GM18526 (cell line): Measurements from ENCODE around the gene ZNF362.

Experiments used
- POLR2A ChIP-seq: IDR thresholded peaks from 3 replicates; pipeline ENCODE4 v1.6.1; 2011; ENCODE audit not compliant: insufficient read length; ENCODE audit errors: extremely low read depth

ZNF362 gene

DNA sequence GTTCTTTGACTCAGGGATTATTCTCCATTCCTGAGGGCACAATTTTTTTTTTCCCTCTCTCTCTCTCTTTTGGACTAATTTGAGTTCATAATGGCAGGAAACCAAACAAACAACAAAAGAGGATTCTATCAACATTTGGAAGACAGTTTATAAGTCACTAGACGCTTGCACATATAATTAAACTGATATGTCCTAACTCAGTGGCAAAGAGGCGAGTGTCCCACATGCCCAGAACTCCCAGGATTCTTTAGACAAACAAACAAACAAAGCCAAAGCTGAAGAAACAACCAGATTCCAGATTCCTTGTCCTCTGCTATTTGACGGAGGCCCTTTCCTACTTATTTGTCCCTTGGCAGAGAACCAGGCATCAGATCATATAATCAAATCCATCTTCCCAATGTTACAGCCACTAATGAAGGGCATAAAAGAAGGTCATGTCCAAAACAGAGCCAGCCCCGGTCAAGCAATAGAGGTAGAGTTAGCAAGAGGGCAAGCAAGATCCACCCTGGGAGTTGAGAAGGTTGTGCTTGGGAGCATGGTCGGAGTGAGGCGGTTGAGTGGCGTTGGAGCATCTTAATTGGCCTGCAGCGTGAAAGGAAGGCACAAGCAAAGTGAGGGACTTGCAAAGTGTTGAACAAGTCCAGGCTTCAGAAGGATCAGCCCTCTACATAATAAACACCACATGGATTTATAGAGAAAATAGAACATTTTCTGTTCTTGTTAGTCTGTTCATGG lies 30.3 kb downstream of the ZNF362 start:
- TF ChIP-seq POLR2A, result no peak

GRCh38 chr1:33287317-33287716 lies 31.0 kb downstream of the ZNF362 start:
- TF ChIP-seq POLR2A, result no peak

DNA sequence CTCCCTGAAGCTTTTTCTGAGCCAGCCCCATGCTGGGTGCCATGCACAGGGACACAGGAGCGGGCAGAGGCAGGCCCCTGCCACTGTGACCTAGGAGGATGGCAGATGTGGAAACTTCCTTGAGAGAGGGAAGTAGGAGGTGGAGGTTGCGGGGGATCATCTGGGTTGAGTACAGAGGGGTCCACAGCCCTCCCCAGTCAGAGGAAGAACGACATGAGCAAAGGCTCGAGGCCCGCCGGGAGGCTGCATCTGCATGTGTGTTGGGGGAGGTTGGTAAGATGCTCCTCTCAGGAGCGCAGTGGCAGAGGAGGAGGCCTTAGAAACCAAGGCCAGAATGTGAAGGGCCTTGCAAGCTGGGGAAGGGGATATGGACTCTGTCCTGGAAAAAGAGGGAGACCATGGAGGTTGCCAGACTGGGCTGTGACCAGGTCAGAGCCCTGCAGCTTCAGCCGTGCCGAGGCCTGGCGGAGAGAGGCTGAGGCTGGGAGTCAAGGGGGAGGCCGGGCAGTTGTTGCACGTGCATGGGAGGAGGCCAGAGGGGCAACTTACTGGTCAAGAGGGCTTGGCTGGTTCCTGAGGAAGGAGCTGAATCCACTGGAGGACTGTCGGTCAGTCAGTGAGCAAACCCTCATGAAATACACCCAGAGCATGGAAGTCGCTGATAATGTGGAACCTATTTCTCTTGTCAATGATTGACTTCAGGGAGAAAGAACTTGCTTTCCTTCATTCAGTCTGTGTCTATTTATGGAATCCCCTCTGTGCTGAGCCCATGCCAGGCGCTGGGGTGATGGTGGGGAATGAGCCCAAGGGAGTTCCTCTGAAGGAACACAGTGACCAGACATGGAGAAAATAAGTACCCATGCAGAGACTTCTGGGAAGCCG lies 32.9 kb downstream of the ZNF362 start:
- TF ChIP-seq POLR2A, result no peak

- TF ChIP-seq POLR2A, result no peak
Measured at GRCh38 chr1:33289858-33290154, 33.5 kb downstream of the ZNF362 start.

DNA sequence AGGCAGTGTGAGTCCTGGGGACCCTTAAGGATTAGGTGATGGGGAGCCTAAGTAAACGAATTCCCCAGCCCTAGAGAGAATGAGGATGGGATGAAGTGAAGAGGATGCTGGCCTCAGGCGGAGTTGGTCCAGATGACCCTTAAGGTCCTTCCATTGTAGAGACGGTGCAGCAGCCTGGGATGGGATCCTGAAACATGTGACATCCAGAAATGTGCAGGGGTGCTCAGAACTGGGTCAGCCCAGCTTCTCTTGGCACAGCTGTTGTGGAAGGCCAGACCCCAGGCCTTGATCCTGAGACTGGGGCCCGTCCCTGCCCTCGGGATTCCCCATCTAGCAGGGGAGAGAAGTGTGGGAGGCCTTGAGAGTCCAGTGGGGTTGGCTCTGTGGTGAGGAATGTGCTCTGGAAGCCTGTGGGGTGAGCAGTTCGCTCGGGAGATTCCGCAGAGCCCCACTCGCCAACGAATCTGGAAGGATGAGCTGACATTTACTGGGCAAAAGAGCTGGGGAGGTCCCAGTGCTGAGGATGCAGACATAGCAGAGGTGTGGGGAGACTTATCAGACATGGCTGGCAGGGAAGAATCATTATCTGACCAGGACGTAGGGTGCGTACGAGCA lies 36.5 kb downstream of the ZNF362 start:
- TF ChIP-seq POLR2A, result no peak

- TF ChIP-seq POLR2A, result no peak
Measured at GRCh38 chr1:33294071-33295010, 38.0 kb downstream of the ZNF362 start.

GRCh38 chr1:33295023-33295422 lies 38.7 kb downstream of the ZNF362 start:
- TF ChIP-seq POLR2A, result no peak

- no peak for TF ChIP-seq POLR2A
Measured at GRCh38 chr1:33295450-33296081, 39.3 kb downstream of the ZNF362 start.

- no peak for TF ChIP-seq POLR2A
Measured at GRCh38 chr1:33296082-33296458, 39.8 kb downstream of the ZNF362 start.

DNA sequence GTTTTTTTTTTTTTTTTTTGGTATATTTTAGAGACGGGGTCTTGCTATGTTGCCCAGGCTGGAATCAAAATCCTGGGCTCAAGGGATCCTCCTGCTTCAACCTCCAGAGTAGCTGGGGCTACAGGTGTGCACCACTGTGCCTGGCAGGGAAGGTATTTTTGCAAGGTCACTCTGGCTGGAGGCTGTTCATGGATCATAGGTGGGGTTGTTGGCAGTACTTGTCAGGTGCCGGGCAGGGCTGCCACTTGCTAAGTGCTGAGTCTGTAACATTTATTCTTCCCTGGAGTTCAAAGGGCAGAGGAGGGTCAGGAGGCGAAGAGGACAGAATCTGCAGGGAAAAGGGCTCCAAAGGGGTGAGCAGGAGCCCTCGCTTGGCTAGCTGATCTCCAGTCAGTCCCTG lies 40.5 kb downstream of the ZNF362 start:
- TF ChIP-seq POLR2A, result no peak

DNA sequence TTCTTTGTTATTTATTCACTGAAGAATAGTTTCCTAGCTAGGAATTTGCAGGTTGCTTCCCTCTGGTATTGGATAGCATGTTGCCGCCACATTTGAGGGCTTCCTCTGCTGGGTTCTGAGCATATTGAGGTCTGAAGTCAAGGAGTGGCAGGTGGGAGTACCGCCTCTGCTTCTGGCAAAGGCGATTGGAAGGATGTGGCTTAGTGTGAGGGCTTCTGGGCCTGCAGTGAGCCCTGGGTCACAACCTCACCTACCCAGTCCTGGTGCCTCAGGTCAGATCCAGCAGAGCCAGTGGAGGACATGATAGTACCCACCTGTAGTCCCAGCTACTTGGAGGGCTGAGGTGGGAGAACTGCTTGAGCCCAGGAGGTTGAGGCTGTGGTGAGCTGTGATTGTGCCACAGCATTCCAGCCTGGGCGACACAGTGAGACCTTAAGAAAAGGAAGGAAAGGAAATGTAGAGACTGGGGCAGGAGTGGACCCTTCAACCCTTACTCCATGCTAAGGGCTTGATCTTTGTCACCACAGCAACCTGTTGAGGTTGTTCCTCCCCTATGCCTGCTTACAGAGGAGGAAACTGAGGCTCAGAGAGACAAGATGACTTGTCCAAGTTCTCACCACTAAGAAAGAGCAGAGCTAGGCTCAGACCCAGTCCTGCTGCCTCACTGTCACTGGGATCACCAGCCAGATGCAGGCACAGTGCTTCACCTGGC lies 41.8 kb downstream of the ZNF362 start:
- TF ChIP-seq POLR2A, result no peak

- TF ChIP-seq POLR2A, result no peak
Measured at GRCh38 chr1:33298623-33299277, 42.5 kb downstream of the ZNF362 start.

DNA sequence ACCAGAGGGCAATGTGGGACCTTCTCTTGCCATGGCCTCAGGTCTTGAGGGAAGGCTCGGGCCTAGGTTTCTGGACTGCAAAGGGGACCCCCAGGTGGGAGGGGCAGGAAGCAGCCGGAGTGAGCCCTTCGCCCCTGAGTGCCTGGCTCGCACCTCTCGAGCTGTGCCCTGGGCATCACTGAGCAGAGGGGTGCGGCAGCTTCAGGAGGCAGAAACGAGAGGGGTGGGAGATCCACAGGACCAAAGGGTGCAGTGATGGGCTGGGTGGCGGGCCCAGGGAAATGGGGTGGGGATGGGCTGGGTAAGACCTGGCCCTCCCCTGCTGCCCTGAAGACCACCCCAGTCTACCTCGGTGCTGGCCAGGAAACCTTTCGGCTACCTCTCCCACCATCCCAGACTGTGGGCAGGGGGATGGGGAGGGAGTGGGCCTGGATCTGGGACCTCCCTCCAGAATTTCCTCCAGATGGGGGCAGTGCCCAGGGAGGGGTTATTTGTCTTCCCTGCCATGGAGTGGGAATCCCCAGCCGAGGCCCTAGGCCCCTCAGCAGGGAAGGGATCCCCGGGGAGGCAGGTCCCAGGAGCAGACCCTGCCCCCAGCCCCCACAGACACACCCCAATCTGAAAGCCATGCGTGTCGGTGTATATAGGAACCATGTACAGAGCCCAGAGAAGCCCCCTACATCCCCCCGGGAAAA lies 43.3 kb downstream of the ZNF362 start:
- TF ChIP-seq POLR2A, result no peak

DNA sequence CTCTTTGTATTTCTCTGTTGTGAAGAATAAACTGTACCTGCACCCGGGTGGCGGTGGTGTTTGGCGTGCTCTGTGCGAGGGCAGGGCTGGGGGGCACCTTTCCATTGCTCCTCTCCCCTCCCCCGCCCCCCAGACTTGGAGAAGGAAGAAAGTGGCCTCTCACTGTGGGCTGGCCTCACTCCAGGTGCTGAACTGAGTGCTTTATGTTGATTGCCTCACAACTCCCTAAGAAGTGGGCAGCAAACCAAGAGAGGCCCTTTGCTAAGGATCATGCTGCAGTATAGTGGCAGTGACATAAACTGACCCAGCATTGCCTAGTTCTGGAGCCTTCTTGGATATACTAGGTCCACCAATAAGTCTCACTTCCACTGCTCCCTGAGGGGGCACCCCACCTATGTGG lies 44.4 kb downstream of the ZNF362 start:
- no peak for TF ChIP-seq POLR2A
